OCI-LY1 (cell line): ENCODE measurements around the gene PASK.

Experiments
- EZH2 ChIP-seq: fragments of 200-600 bp; sonication (generic), shearing (Covaris generic); IDR thresholded peaks from 2 replicates; pipeline ENCODE4 v1.8.0; 2017; ENCODE audit warnings: borderline replicate concordance, mixed run types, mild to moderate bottlenecking, antibody characterized with exemption, low read length, moderate library complexity, mixed read lengths
- TF ChIP-seq, protein P1 (sequence below): fragments of 200-600 bp; sonication (generic), shearing (Covaris generic); IDR thresholded peaks from 2 replicates; pipeline ENCODE4 v1.5.1; 2017; ENCODE audit warnings: mild to moderate bottlenecking, antibody characterized with exemption, low read length, moderate library complexity, mixed read lengths

DNA sequence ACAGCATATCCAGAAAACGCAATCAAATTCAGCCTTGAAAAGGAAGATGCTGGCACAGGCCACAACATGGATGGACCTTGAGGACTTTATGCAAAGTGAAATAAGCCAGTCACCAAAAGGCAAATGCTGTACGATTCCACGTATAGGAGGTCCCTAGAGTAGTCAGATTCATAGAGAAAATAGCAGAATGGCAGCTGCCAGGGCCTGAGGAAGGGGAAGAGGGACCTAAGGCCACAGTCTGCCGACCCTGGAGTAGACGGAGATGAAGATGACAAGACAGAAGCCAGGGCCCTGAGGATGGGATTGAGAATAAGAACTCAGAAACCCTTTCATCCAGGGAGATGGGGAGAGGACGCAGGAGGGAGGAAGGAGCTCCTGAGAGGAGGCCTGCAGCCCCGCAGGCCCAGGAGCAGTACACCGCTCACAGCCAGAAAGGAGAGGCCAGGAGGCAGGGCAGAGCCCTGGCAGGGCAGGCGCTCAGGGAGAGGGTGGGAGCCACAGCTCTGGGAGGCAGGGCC, 39.1 kb downstream of the PASK start:
- TF ChIP-seq, protein P1, sequence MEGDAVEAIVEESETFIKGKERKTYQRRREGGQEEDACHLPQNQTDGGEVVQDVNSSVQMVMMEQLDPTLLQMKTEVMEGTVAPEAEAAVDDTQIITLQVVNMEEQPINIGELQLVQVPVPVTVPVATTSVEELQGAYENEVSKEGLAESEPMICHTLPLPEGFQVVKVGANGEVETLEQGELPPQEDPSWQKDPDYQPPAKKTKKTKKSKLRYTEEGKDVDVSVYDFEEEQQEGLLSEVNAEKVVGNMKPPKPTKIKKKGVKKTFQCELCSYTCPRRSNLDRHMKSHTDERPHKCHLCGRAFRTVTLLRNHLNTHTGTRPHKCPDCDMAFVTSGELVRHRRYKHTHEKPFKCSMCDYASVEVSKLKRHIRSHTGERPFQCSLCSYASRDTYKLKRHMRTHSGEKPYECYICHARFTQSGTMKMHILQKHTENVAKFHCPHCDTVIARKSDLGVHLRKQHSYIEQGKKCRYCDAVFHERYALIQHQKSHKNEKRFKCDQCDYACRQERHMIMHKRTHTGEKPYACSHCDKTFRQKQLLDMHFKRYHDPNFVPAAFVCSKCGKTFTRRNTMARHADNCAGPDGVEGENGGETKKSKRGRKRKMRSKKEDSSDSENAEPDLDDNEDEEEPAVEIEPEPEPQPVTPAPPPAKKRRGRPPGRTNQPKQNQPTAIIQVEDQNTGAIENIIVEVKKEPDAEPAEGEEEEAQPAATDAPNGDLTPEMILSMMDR = no peak
- TF ChIP-seq EZH2 = no peak
